ENCODE measurements around the gene CAPNS1.
"Not testable (repeated sequence)": the region's sequence is repeated elsewhere in the genome, so short reads cannot be mapped to it uniquely, and the experiment has no call there.

The CAPNS1 gene

GRCh38 chr19:36151144-36152018 lies 11.5 kb downstream of the CAPNS1 start:
- no peak for DNase-seq (ENCODE audit: low spot score)

- no peak for DNase-seq (ENCODE audit: low spot score)
These were observed 12.1 kb downstream of the CAPNS1 start for GRCh38 chr19:36152019-36152351.

- DNase-seq (ENCODE audit: low spot score) = no peak
These were observed 12.7 kb downstream of the CAPNS1 start, which contains the start of gene COX7A1 for GRCh38 chr19:36152352-36153091. COX7A1 (minus strand) TSS chr19:36152447; CDS start chr19:36152407, 40 bp downstream.

GRCh38 chr19:36153126-36153525 lies 13.3 kb downstream of the CAPNS1 start:
- no peak for DNase-seq (ENCODE audit: low spot score)

GRCh38 chr19:36160821-36161596 lies 21.1 kb downstream of the CAPNS1 start:
- no peak for DNase-seq (ENCODE audit: low spot score)

- DNase-seq (ENCODE audit: low spot score) = no peak
These were observed 23.9 kb downstream of the CAPNS1 start for GRCh38 chr19:36163813-36164212.

- no peak for DNase-seq (ENCODE audit: low spot score)
These were observed 29.4 kb downstream of the CAPNS1 start for GRCh38 chr19:36169084-36169760.

GRCh38 chr19:36172852-36173251 lies 33.0 kb downstream of the CAPNS1 start:
- DNase-seq (ENCODE audit: low spot score) = no peak

GRCh38 chr19:36173846-36174245 lies 34.0 kb downstream of the CAPNS1 start:
- DNase-seq (ENCODE audit: low spot score) = not testable (repeated sequence)

- not testable (repeated sequence) for DNase-seq (ENCODE audit: low spot score)
These were observed 39.2 kb downstream of the CAPNS1 start for GRCh38 chr19:36179077-36179476.

- DNase-seq (ENCODE audit: low spot score) = no peak
These were observed 42.9 kb downstream of the CAPNS1 start for GRCh38 chr19:36182612-36183244.

- no peak for DNase-seq (ENCODE audit: low spot score)
These were observed 43.4 kb downstream of the CAPNS1 start for GRCh38 chr19:36183245-36183628.

- DNase-seq (ENCODE audit: low spot score) = not testable (repeated sequence)
These were observed 46.9 kb downstream of the CAPNS1 start for GRCh38 chr19:36186722-36187121.

GRCh38 chr19:36196249-36196648 lies 56.4 kb downstream of the CAPNS1 start:
- DNase-seq (ENCODE audit: low spot score) = no peak

GRCh38 chr19:36198119-36198518 lies 58.3 kb downstream of the CAPNS1 start:
- DNase-seq (ENCODE audit: low spot score) = no peak

All from hematopoietic multipotent progenitor cell treated with erythropoietin and hydrocortisone succinate and interleukin-3 and kit ligand, for 15 days (in vitro differentiated cells).